ENCODE results near the gene ANK2. TPM values are rescaled to one million over a fixed set of nuclear protein-coding genes. Genes with fewer than 3 reads are reported as not detected.

The ANK2 gene
- total RNA-seq, 1 donor from 2014 or later, result 1,513 TPM

- H3K9me3 Mint-ChIP-seq (ENCODE audit: unreplicated experiment), result peaks cover 40% of the 10 kb centered on the region
- H3K4me1 Mint-ChIP-seq (ENCODE audit: low read depth, unreplicated experiment), result peaks cover 82% of the 10 kb centered on the region
- peaks cover 8% of the 10 kb centered on the region for H3K36me3 Mint-ChIP-seq (ENCODE audit: unreplicated experiment)
- no peak for DNase-seq
- no peak for TF ChIP-seq CTCF (IDR thresholded peaks at IDR 0.05; ENCODE audit: partially characterized antibody, unreplicated experiment)
- peaks cover 29% of the 10 kb centered on the region for H3K27me3 Mint-ChIP-seq (ENCODE audit: unreplicated experiment)
- peak overlapping the region; percentile 97 for H3K4me3 Mint-ChIP-seq (ENCODE audit: unreplicated experiment)
- H3K27ac Mint-ChIP-seq (ENCODE audit: unreplicated experiment), result peak overlapping the region; percentile 91
These were observed 21.8 kb downstream of the ANK2 start for GRCh38 chr4:113071274-113071673.

- DNase-seq, result no peak
- Mint-ChIP-seq H3K4me1 (ENCODE audit: low read depth, unreplicated experiment) (peaks cover 82% of the 10 kb centered on the region), H3K36me3 (ENCODE audit: unreplicated experiment) (peaks cover 5% of the 10 kb centered on the region), H3K9me3 (ENCODE audit: unreplicated experiment) (peaks cover 37% of the 10 kb centered on the region), H3K4me3 (ENCODE audit: unreplicated experiment) (peak overlapping the region; percentile 97), H3K27ac (ENCODE audit: unreplicated experiment) (peak overlapping the region; percentile 91), H3K27me3 (ENCODE audit: unreplicated experiment) (peaks cover 28% of the 10 kb centered on the region)
- no peak for TF ChIP-seq CTCF (IDR thresholded peaks at IDR 0.05; ENCODE audit: partially characterized antibody, unreplicated experiment)
These were observed 22.4 kb downstream of the ANK2 start for GRCh38 chr4:113071805-113072204.

GRCh38 chr4:113073451-113074005 lies 24.1 kb downstream of the ANK2 start:
- H3K4me3 Mint-ChIP-seq (ENCODE audit: unreplicated experiment), result peak overlapping the region; percentile 74
- H3K27ac Mint-ChIP-seq (ENCODE audit: unreplicated experiment), result peak overlapping the region; percentile 84
- H3K36me3 Mint-ChIP-seq (ENCODE audit: unreplicated experiment), result peaks cover 5% of the 10 kb centered on the region
- peaks cover 24% of the 10 kb centered on the region for H3K27me3 Mint-ChIP-seq (ENCODE audit: unreplicated experiment)
- DNase-seq, result no peak
- peaks cover 80% of the 10 kb centered on the region for H3K4me1 Mint-ChIP-seq (ENCODE audit: low read depth, unreplicated experiment)
- no peak for TF ChIP-seq CTCF (IDR thresholded peaks at IDR 0.05; ENCODE audit: partially characterized antibody, unreplicated experiment)
- H3K9me3 Mint-ChIP-seq (ENCODE audit: unreplicated experiment), result peaks cover 38% of the 10 kb centered on the region

- no peak for TF ChIP-seq CTCF (IDR thresholded peaks at IDR 0.05; ENCODE audit: partially characterized antibody, unreplicated experiment)
- peaks cover 16% of the 10 kb centered on the region for H3K27me3 Mint-ChIP-seq (ENCODE audit: unreplicated experiment)
- DNase-seq, result peak; percentile 36
- H3K4me3 Mint-ChIP-seq (ENCODE audit: unreplicated experiment), result peak overlapping the region; percentile 76
- H3K36me3 Mint-ChIP-seq (ENCODE audit: unreplicated experiment), result no peaks in the 10 kb centered on the region
- H3K4me1 Mint-ChIP-seq (ENCODE audit: low read depth, unreplicated experiment), result peaks cover 63% of the 10 kb centered on the region
- H3K27ac Mint-ChIP-seq (ENCODE audit: unreplicated experiment), result peak overlapping the region; percentile 98
- H3K9me3 Mint-ChIP-seq (ENCODE audit: unreplicated experiment), result peaks cover 24% of the 10 kb centered on the region
These were observed 28.1 kb downstream of the ANK2 start for GRCh38 chr4:113077575-113077974.

GRCh38 chr4:113078066-113078465 lies 28.6 kb downstream of the ANK2 start:
- Mint-ChIP-seq H3K9me3 (ENCODE audit: unreplicated experiment) (peaks cover 24% of the 10 kb centered on the region), H3K4me1 (ENCODE audit: low read depth, unreplicated experiment) (peaks cover 63% of the 10 kb centered on the region), H3K27me3 (ENCODE audit: unreplicated experiment) (peaks cover 16% of the 10 kb centered on the region), H3K27ac (ENCODE audit: unreplicated experiment) (peak overlapping the region; percentile 98), H3K36me3 (ENCODE audit: unreplicated experiment) (no peaks in the 10 kb centered on the region), H3K4me3 (ENCODE audit: unreplicated experiment) (peak overlapping the region; percentile 76)
- no peak for DNase-seq
- no peak for TF ChIP-seq CTCF (IDR thresholded peaks at IDR 0.05; ENCODE audit: partially characterized antibody, unreplicated experiment)

Data from glutamatergic neuron (in vitro differentiated cells).